ENCODE results near the gene PYCARD. TPM values are rescaled to one million over a fixed set of nuclear protein-coding genes. Genes with fewer than 3 reads are reported as not detected.

PYCARD gene
- total RNA-seq, 1 donor from 2014 or later = 88.2 TPM

DNA sequence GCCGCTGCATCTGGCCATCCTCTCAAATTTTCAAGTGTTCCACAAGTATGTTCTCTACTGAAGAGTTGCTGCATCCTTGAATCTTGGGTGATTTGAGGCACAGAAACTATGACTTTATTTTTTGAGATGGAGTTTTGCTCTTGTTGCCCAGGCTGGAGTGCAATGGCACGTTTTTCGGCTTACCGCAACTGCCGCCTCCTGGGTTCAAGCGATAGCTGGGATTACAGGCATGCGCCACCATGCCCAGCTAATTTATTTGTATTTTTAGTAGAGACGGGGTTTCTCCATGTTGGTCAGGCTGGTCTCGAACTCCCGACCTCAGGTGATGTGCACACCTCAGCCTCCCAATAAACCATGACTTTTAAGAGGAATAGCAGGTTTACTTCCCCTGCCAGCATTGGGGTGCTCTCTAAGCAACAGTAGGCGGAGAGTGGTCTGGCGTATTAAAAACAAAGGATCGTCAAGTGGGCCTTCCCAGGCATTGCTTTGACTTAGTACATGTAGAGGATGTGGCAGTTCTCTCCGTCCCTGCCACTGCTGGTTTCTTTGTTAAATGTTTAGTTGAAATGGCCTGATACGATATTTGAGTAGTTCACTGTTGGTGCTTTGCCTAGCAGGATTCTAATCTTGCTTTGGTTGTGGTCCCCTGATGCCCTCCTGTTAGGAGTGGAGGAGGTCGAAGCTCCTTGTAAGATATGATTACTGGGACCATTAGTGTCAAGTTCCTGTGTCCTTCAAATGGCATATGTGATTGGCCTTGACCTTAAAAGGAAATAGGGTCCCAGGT lies 9.5 kb downstream of the PYCARD start:
- Histone ChIP-seq H3K36me3 (ENCODE audit: control insufficient read depth, insufficient read depth, low read length) (peaks cover 43% of the 10 kb centered on the region), H3K27me3 (ENCODE audit: control insufficient read depth, insufficient read depth, low read length) (no peaks in the 10 kb centered on the region), H3K4me3 (ENCODE audit: low read depth, low read length) (no peak overlapping the region)
- TF ChIP-seq, protein P1, sequence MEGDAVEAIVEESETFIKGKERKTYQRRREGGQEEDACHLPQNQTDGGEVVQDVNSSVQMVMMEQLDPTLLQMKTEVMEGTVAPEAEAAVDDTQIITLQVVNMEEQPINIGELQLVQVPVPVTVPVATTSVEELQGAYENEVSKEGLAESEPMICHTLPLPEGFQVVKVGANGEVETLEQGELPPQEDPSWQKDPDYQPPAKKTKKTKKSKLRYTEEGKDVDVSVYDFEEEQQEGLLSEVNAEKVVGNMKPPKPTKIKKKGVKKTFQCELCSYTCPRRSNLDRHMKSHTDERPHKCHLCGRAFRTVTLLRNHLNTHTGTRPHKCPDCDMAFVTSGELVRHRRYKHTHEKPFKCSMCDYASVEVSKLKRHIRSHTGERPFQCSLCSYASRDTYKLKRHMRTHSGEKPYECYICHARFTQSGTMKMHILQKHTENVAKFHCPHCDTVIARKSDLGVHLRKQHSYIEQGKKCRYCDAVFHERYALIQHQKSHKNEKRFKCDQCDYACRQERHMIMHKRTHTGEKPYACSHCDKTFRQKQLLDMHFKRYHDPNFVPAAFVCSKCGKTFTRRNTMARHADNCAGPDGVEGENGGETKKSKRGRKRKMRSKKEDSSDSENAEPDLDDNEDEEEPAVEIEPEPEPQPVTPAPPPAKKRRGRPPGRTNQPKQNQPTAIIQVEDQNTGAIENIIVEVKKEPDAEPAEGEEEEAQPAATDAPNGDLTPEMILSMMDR (IDR thresholded peaks at IDR 0.05; ENCODE audit: insufficient read depth, low read length, severe bottlenecking) = no peak
- DNase-seq (ENCODE audit: low read depth) (no peak), FAIRE-seq (no peak)

DNA sequence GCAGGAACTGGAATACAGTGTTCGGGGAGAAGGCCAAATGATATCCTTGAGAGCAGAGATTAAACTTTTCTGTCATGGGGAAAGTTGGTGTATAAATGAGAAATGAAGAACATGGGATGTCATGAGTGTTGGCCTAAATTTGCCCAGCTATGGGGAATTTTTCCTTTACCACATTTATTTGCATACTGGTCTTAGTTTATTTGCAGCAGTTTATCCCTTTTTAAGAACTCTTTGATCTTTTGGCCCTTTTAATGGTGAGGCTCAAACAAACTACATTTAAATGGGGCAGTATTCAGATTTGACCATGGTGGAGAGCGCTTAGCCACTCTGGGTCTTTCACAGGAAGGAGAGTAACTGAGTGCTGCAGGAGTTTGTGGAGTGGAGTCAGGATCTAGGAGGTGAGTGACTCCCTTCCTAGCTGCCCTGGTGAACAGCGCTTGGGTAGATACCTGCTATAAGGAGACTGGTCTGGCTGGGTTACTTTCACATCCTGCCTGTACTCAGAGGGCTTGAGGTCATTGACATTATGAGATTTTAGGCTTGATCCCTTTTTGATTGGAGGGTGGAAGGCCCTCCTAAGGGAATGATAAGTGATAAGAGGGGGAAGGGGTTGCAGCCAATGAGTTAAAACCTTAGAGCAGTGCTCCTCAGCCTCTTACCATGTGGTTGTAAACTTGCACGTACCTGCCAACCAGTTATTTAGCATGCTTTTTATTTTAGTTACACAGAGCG lies 10.7 kb downstream of the PYCARD start:
- DNase-seq (ENCODE audit: low read depth) (no peak), FAIRE-seq (no peak)
- Histone ChIP-seq H3K4me3 (ENCODE audit: low read depth, low read length) (no peak overlapping the region), H3K27me3 (ENCODE audit: control insufficient read depth, insufficient read depth, low read length) (no peaks in the 10 kb centered on the region), H3K36me3 (ENCODE audit: control insufficient read depth, insufficient read depth, low read length) (peaks cover 49% of the 10 kb centered on the region)
- TF ChIP-seq, protein P1 (IDR thresholded peaks at IDR 0.05; ENCODE audit: insufficient read depth, low read length, severe bottlenecking) = no peak

DNA sequence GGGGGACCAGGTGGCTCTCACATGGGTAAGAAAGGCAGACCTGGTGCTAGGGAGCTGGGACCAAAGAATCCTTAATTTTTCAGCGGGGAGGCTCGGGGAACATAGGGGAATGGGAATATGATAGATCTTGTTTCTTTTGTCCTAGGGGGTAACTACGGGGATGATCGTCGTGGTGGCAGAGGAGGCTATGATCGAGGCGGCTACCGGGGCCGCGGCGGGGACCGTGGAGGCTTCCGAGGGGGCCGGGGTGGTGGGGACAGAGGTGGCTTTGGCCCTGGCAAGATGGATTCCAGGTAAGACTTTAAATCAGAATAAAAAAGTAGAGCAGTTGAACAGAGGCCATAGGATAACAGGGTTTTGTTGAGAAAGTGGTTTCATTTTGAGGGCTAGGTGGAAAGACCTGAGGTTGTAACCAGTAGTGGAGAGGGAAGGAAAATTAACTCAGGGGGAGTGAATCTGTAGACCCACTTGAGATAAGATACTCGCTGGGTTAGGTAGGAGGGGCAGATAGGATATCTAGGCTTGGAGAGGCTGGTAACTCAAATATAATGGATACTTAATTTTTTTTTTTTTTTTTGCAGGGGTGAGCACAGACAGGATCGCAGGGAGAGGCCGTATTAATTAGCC lies 11.6 kb downstream of the PYCARD start:
- Histone ChIP-seq H3K36me3 (ENCODE audit: control insufficient read depth, insufficient read depth, low read length) (peaks cover 55% of the 10 kb centered on the region), H3K4me3 (ENCODE audit: low read depth, low read length) (no peak overlapping the region), H3K27me3 (ENCODE audit: control insufficient read depth, insufficient read depth, low read length) (no peaks in the 10 kb centered on the region)
- DNase-seq (ENCODE audit: low read depth) (no peak), FAIRE-seq (no peak)
- TF ChIP-seq, protein P1 (IDR thresholded peaks at IDR 0.05; ENCODE audit: insufficient read depth, low read length, severe bottlenecking) = no peak

DNA sequence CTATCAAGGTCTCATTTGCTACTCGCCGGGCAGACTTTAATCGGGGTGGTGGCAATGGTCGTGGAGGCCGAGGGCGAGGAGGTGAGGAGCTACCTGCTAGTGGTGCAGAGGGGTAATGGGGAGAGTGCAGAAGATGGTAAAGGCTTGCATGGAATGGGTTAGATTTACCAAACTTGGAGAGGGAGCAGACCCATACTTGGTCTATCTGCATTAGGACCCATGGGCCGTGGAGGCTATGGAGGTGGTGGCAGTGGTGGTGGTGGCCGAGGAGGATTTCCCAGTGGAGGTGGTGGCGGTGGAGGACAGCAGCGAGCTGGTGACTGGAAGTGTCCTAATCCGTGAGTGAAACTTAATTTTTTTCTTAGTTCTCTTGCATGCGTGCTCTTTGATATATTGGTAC lies 12.5 kb downstream of the PYCARD start:
- Histone ChIP-seq H3K36me3 (ENCODE audit: control insufficient read depth, insufficient read depth, low read length) (peaks cover 60% of the 10 kb centered on the region), H3K27me3 (ENCODE audit: control insufficient read depth, insufficient read depth, low read length) (no peaks in the 10 kb centered on the region), H3K4me3 (ENCODE audit: low read depth, low read length) (no peak overlapping the region)
- FAIRE-seq (no peak), DNase-seq (ENCODE audit: low read depth) (no peak)
- TF ChIP-seq, protein P1 (IDR thresholded peaks at IDR 0.05; ENCODE audit: insufficient read depth, low read length, severe bottlenecking) = no peak

DNA sequence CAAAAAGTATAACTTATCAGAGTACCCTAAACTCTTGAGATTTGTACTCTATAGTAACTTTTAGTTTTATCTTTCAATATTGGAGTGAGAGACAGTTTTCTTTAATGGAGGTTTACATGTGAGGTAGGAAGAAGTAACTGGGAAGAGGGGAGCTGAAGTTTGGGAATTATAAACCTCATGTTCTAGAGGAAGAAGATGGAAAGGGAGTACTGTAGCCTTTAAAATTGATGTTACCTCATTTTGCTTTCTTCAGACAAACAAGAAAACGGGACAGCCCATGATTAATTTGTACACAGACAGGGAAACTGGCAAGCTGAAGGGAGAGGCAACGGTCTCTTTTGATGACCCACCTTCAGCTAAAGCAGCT lies 13.2 kb downstream of the PYCARD start:
- no peak for FAIRE-seq
- TF ChIP-seq, protein P1 (IDR thresholded peaks at IDR 0.05; ENCODE audit: insufficient read depth, low read length, severe bottlenecking) = no peak
- no peak for DNase-seq (ENCODE audit: low read depth)
- H3K4me3 ChIP-seq (ENCODE audit: low read depth, low read length) = no peak overlapping the region
- H3K27me3 ChIP-seq (ENCODE audit: control insufficient read depth, insufficient read depth, low read length) = no peaks in the 10 kb centered on the region
- H3K36me3 ChIP-seq (ENCODE audit: control insufficient read depth, insufficient read depth, low read length) = peaks cover 60% of the 10 kb centered on the region
